Measurements from ENCODE around the gene WBP1. TPM values are rescaled to one million over a fixed set of nuclear protein-coding genes. Genes with fewer than 3 reads are reported as not detected.

Gene WBP1
- total and polyA plus RNA-seq, 2 experiments from 2014 or later, result 156 to 174 TPM

DNA sequence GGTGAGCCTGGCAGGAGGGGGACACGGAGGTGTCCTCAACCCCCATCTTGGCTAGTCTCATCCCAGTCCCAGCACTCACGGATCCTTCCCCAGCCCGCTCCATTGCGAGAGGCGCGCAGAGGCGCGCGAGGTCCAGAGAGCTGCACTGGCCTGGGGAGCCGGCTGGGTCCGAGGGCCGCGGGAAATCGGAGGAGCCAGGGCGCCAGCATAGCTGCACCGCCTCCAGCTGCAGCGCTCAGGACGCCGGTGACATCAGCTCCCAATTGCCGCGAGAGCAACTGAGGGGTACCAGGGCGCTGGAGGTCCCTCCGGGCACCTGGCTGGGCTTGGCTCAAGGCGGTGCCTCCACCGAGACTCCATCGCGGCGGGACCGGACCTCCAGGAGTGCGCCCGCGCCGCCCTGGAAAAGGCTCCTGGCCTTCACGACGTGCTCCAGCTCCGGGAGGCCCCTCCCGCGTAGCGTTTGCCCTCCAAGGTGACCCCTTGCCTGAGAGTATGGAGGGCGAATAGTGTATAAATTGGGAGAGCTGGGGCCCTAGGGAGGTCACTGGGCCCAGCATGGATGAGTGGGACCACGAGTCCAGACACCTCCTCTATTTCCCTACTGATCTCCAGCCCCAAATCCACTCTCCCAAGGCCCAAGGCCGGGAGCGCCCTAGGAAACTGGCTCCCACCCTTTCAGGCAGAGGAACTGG lies 22.0 kb upstream of the WBP1 start:
- Histone ChIP-seq H3K4me1 (ENCODE audit: low read depth) (peaks cover 14% of the 10 kb centered on the region), H3K27me3 (no peaks in the 10 kb centered on the region), H3K36me3 (peaks cover 11% of the 10 kb centered on the region), H3K27ac (no peak overlapping the region), H3K9me3 (ENCODE audit: low read depth) (no peaks in the 10 kb centered on the region), H3K4me3 (no peak overlapping the region)
- TF ChIP-seq, protein P1, sequence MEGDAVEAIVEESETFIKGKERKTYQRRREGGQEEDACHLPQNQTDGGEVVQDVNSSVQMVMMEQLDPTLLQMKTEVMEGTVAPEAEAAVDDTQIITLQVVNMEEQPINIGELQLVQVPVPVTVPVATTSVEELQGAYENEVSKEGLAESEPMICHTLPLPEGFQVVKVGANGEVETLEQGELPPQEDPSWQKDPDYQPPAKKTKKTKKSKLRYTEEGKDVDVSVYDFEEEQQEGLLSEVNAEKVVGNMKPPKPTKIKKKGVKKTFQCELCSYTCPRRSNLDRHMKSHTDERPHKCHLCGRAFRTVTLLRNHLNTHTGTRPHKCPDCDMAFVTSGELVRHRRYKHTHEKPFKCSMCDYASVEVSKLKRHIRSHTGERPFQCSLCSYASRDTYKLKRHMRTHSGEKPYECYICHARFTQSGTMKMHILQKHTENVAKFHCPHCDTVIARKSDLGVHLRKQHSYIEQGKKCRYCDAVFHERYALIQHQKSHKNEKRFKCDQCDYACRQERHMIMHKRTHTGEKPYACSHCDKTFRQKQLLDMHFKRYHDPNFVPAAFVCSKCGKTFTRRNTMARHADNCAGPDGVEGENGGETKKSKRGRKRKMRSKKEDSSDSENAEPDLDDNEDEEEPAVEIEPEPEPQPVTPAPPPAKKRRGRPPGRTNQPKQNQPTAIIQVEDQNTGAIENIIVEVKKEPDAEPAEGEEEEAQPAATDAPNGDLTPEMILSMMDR (IDR thresholded peaks at IDR 0.05; ENCODE audit: low read depth, low read length), result no peak
- DNase-seq (ENCODE audit: low read depth in 1 of 2, low spot score in 1 of 2), result no peak

DNA sequence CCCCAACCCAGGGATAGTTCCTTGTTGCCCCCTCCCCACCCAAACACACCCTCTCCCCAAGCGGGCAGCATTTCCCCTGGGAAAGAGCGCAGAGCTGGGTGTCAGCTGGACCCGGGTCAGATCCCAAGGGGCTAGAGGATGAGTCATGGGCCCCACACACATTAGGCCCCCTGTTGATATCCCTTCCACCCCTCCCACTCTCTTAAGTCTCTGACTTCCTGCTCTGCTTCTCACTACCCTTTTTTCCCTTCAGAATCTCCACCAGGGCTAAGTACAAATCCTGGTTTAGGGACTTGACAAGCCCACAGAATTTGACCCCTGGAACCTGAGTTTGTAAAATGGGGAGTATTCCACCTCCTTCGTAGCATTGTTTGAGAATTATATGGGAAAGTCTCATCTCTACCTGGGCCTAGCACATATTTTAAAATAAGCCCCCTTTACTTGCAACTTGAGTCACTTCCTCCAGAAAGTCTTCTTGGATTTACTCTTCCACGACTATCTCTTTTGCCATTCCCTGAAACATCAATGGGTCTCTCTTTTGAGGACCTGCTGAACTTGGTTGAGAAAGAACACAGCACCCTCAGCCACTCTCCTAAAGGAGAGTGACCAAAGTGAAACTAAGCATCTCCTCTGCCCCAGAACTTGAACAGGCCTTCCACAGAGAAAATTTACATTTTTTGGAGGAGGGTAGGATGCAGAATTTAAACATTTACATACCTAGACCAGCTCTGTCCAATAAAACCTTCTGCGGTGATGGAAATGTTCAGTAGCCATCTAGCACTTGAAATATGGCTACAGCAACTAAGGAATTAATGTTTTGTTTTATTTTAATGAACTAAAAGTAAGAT lies 21.2 kb upstream of the WBP1 start:
- H3K36me3 ChIP-seq, result peaks cover 3% of the 10 kb centered on the region
- TF ChIP-seq, protein P1 (IDR thresholded peaks at IDR 0.05; ENCODE audit: low read depth, low read length), result no peak
- DNase-seq (ENCODE audit: low read depth in 1 of 2, low spot score in 1 of 2), result peak in 1 of 2 donors; percentile 47
- H3K9me3 ChIP-seq (ENCODE audit: low read depth), result no peaks in the 10 kb centered on the region
- no peak overlapping the region for H3K4me3 ChIP-seq
- H3K27me3 ChIP-seq, result no peaks in the 10 kb centered on the region
- no peak overlapping the region for H3K27ac ChIP-seq
- H3K4me1 ChIP-seq (ENCODE audit: low read depth), result peaks cover 14% of the 10 kb centered on the region

DNA sequence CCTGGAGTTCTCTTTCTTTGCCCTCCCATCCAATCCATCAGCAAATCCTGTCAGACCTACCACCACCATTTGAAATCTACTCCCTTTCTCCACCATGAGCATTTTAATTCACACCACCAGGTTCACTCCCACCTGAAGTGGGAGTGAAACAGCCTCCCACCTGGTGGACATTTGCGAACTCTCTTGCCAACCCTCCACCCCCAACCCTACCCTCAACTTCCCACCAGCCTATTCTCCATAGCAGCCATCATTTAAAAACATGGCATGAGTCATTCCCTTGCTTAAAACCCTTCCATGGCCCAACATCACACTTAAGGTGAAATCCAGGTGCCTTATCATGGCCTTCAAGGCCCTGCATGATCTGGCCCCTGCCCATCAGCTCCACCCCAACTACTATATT lies 20.0 kb upstream of the WBP1 start:
- Histone ChIP-seq H3K36me3 (no peaks in the 10 kb centered on the region), H3K27me3 (no peaks in the 10 kb centered on the region), H3K27ac (no peak overlapping the region), H3K4me3 (no peak overlapping the region), H3K9me3 (ENCODE audit: low read depth) (no peaks in the 10 kb centered on the region), H3K4me1 (ENCODE audit: low read depth) (peaks cover 14% of the 10 kb centered on the region)
- TF ChIP-seq, protein P1 (IDR thresholded peaks at IDR 0.05; ENCODE audit: low read depth, low read length), result no peak
- no peak for DNase-seq (ENCODE audit: low read depth in 1 of 2, low spot score in 1 of 2)

DNA sequence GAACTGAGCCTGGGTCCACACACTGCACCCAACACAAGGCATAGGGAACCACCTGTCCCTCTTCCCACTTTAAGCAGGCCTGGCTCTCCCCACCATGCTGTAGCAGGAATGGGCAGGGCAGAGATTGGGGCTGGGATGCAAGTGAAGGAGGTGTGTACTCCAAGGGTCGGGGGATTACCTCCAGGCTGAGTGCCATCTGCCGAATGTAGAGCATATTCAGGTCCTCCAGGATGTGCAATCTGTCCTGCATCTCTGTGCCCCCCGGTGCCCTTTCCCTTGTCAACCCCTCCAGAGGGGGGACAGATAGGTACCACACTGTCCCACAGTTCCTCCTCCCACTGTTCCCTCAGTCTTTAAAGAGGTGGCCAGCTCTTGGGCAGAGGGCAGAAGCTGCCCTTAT lies 18.9 kb upstream of the WBP1 start:
- H3K4me1 ChIP-seq (ENCODE audit: low read depth), result peaks cover 14% of the 10 kb centered on the region
- peak overlapping the region; percentile 98 for H3K27ac ChIP-seq
- no peak for DNase-seq (ENCODE audit: low read depth in 1 of 2, low spot score in 1 of 2)

DNA sequence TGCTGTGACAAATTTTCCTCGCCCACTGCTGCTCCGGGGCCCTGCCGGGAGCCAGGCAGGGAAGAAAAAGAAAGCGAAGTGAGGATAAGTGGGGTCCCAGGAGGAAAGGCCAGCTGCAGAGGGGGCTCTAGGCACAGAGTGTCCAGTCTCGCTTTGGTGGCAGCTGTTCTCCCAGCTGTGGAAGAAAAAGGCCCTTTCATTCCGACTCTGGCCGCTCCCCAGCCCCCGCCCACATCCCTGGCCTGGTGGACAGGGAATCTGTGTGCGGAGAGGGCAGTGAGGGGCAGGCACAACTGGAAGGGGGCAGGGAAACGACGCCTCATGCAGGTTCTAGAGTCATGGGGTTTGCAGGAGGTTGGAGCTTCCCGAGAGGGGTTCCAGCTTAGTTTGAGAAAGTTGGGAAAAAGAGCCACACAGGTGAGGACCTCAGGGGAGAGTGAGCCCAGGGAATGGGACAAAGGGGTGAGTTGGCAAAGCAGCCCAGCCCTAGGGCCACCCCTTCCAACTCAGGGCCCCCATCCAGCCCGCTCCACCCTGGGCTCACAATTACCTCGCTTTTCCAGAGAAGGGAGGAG lies 18.3 kb upstream of the WBP1 start:
- Histone ChIP-seq H3K4me3 (peak overlapping the region; percentile 41), H3K27ac (peak overlapping the region; percentile 98), H3K4me1 (ENCODE audit: low read depth) (peaks cover 14% of the 10 kb centered on the region), H3K9me3 (ENCODE audit: low read depth) (no peaks in the 10 kb centered on the region), H3K36me3 (no peaks in the 10 kb centered on the region), H3K27me3 (no peaks in the 10 kb centered on the region)
- TF ChIP-seq, protein P1 (IDR thresholded peaks at IDR 0.05; ENCODE audit: low read depth, low read length), result no peak
- DNase-seq (ENCODE audit: low read depth in 1 of 2, low spot score in 1 of 2), result peak; percentile 50 to 79

More for the DNA sequence above, 18.9 kb upstream of the WBP1 start:
- Histone ChIP-seq H3K27me3 (no peaks in the 10 kb centered on the region), H3K9me3 (ENCODE audit: low read depth) (no peaks in the 10 kb centered on the region), H3K36me3 (no peaks in the 10 kb centered on the region), H3K4me3 (peak overlapping the region; percentile 41)
- TF ChIP-seq, protein P1 (IDR thresholded peaks at IDR 0.05; ENCODE audit: low read depth, low read length), result no peak

All from cardiac muscle cell (in vitro differentiated cells and primary cell).